ENCODE measurements around the gene MEGF8. TPM values are rescaled to one million over a fixed set of nuclear protein-coding genes. Genes with fewer than 3 reads are reported as not detected.

Gene MEGF8, protein sequence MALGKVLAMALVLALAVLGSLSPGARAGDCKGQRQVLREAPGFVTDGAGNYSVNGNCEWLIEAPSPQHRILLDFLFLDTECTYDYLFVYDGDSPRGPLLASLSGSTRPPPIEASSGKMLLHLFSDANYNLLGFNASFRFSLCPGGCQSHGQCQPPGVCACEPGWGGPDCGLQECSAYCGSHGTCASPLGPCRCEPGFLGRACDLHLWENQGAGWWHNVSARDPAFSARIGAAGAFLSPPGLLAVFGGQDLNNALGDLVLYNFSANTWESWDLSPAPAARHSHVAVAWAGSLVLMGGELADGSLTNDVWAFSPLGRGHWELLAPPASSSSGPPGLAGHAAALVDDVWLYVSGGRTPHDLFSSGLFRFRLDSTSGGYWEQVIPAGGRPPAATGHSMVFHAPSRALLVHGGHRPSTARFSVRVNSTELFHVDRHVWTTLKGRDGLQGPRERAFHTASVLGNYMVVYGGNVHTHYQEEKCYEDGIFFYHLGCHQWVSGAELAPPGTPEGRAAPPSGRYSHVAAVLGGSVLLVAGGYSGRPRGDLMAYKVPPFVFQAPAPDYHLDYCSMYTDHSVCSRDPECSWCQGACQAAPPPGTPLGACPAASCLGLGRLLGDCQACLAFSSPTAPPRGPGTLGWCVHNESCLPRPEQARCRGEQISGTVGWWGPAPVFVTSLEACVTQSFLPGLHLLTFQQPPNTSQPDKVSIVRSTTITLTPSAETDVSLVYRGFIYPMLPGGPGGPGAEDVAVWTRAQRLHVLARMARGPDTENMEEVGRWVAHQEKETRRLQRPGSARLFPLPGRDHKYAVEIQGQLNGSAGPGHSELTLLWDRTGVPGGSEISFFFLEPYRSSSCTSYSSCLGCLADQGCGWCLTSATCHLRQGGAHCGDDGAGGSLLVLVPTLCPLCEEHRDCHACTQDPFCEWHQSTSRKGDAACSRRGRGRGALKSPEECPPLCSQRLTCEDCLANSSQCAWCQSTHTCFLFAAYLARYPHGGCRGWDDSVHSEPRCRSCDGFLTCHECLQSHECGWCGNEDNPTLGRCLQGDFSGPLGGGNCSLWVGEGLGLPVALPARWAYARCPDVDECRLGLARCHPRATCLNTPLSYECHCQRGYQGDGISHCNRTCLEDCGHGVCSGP (N-terminal part only)
- total RNA-seq = 27.9 TPM

DNA sequence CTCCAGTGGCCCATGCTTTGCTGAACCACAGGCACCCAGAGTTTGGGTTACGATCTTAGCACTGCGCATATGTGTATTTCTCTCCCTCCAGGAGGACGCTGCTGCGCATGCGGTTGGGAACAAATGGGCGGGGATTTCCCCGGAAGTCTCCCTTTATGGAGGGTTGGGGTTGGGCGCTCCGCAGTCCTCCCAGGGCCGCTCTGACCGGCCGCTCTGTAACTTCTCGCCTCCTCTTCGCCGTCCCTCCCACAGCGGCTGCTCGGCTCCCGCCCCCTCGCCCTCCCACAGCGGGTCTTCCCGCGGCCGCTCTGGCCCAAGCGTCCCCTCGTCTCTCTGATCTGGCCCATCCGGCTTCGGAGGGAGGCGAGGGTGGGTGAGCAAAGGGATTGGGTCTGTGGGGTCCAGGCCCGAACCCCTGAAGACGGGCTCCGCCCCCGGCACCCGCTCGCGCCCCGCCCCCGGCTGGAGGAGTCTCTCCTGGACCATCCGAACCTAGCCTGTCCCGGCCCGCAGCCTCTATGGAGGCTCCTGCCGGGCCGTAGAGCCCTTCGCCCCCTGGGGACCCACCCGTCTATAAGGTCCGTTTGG lies at the start of gene MEGF8:
Gene MEGF8, plus strand, starts transcription at position 328 of the 588 bp plus-strand sequence. CDS start 609 bp downstream, outside the sequence.
- peak; percentile 100 for DNase-seq

DNA sequence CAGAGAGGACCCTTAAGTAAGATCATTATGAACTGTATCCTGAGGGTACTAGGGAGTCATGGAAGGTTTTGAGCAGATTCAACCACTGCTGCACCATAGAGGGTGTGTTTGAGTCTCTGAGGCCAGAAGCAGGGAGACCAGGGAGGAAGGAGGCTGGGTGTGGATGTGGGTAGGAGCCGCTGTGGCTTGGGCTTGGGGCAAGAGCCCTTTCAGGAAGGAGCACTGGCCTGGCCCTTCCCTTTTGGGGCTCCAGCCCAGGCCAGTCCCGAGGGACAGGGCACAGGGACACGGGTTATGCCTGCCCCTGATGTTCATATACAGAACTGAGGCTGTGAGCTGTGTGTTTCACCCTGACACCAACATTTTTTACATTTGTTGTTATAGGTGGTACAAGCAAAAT lies 49.2 kb upstream of the MEGF8 start:
- DNase-seq = no peak

DNA sequence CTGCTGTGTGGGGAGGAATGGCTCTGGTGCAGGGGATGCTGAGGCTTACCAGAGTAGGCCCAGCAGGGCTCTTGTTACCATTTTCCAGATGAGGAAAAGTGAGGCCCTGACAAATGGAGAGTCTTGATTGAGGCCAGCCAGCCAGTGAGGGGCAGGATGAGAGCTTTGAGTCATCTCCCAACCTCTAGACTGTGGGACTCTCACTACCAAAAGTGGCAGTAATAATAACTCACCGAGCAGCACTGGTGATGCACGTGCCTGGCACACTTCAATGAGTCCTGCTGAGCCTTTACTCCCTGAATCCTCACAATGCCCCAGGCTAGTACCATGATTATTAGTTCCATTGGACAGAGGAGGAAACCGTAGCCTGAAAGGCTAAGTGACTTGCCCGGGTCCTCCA lies 48.6 kb upstream of the MEGF8 start:
- no peak for DNase-seq

DNA sequence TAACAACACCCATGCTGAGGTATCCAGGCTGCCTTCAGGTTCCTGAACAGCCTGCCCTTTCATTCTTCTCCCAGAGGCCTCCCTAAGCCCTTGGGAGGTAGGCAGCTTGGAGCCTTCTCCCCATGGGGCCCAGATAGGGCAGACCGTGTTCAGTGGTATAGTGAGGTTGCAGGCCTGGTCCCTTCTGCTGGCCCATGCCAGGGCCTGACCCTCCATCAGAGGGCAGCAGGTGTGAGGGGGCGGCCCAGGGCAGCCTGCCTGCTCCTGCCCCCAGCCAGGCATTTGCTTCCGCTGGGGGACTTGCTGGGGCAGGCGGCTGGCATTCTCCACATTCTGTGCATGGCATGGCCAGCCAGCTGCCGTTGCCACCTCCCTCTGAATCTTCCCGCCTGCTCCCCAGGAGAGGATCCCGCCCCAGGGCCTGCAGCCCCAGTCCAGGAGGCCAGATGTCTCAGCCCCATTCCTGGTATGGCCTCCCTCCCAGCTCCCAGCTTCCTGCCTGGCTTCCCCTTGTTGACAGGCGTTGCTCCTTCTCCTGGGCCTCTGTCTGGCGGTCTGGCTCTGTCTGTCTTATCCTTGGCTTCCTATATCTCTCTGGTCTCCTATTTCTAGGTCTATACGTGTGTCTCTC lies 47.5 kb upstream of the MEGF8 start:
- peak; percentile 90 for DNase-seq

DNA sequence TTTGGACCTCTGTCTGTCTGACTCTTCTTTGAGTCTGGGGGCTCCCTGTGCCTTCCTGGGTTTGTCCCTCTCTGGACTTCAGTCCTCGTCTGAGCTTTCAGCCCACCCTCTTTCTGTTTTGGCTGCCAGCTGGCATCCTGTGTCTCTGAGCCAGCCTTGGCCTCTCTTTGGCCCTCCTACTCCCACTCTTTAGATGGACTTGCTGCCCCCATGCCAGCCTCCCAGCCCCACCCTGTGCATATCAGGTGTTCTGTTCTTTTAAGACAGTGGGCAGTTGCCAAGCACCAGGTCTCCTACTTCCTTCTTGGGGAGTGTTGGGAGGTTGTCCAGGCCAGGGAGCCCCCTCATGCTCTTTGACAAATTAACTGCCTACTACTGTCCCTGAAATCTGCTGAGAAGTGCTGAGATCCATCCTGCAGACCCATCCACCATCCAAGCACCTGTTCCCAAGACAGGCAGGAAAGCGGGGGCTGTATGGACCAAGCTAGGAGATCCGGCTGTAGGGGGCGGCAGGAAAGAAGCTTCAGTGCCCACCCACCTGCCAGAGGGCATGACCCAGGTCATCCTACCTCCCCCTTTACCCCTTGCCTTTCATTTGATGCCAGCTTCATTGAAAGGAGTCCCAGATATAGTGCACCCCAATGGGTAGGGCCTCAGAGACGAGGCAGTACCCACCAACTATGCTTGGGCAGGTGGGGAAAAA lies 46.8 kb upstream of the MEGF8 start:
- peak; percentile 78 for DNase-seq

DNA sequence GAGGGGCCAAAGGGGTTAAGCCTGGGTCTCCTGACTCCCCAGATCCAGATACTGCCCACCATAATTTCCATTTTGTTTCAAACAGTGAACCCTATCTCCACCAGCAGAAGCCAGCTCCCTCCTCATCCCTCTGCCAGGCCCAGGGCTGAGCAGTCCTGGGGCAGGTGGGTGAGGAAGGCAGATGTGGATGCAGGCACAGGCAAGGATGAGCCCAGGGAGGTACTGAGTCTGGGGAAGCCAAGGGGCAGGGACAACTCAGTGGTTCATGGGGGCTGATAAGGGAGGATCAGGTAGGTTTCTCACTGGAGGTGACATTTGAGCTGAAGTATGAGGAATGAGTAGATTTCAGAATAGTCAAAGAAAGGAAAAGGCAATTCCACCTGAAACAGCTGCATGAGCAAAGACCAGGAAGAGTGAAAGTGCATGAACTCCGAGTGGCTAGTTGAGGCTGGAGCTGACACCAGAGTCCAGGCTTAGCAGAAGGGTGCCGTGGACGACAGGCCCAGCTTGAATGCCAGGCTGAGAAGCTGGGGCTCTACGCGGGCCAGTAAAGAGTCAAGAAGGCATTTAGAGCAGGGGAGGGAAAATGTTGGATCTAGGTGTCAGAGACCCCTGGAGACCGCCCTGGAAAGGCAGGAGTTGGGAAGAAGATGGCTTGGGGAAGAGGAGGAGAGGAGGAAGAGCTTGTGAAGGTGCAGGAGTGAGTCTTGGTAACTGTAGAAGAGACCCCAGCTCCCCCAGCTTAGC lies 46.1 kb upstream of the MEGF8 start:
- no peak for DNase-seq

DNA sequence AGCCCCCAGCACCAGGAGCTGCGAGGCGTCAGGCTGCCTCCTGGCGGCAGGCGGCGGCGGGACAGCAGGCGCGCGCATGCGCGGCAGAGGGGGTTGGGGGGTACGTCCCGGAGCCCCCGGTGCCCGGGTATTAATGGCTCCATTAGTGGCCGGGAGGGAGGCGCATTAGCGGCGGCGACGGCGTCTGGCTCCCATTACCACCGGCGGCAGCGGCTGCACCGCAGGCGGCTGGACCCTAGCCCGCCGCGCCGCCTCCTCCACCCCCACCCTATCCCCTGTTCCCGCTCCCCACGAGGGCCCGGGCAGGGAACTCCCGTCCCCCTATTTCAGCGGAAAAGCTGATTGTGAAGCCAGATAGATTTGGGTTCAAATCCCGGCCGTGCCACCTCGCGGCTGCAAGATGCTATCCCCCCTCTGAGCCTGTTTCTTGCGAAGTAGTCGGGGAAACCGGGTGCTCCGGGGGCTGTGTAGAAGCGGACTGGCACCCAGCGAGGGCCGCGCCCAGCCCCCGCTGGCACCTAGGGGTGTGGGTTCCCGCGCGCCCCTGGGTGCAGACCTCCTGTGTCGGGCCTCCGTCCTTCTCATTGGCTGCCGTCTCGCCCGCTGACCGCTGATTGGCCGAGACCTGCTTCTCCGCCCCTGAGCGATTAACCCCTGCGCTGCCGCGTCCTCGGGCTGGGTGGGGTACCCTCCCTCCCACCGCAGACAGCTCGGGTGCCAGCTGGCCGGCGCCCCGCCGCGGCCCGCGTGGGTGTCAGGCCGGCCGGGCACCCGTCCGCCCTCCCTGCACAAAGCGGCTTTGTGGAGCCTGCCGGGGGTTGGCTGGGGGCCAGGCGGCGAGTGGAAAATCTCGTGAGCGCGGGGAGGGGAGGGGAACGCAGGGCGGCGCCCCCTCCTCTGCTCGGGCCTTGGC lies 45.3 kb upstream of the MEGF8 start:
- DNase-seq = peak; percentile 97

DNA sequence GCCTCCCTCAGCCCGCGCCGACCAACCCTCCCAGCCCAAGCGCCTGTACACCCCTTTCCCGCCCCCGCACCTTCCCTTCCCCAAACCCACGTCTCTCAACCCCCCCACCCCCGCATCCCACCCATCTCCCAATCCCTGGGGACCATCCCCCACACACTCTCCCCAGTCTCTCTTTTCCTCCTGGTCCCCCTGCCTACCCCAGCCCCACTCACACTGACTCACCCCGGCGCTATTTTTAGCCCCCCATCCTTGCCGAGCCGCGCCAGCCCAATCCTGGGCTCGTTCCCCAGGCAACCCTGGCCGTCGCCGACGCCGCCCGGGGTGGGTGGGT lies 44.7 kb upstream of the MEGF8 start:
- no peak for DNase-seq

DNA sequence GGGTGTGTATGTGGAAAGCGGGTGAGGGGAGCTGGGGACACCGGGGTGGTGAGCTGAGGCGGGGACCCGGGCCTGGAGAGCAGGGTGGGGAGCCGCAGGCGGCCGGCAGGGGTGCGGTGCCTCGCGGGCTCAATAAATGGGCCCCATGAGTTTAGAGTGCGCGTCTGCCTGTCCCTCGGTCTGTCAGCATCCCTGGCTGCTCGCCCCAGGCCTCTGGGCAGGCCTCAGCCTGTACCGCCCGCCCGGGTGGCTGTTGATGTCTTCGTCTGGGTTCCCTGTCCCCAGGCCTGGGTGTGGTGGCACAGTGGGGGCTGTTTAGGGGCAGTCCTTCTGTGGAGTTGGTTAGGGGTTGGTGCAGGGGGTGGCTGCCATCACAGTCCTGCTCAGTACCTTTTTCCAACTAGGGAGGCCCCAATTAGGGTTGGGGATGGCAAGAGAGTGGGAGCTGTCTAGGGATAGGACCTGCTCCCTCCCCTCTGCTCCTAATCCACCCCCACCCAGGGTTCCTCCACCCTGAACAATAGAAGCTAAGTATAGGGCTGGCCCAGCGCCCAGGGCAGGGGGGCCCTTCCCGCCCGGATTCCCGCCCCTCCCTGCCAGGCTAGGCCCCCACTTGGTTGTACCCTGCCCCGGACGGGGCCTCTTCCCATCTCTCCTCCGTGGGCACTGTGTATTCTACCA lies 44.1 kb upstream of the MEGF8 start:
- peak; percentile 87 for DNase-seq

DNA sequence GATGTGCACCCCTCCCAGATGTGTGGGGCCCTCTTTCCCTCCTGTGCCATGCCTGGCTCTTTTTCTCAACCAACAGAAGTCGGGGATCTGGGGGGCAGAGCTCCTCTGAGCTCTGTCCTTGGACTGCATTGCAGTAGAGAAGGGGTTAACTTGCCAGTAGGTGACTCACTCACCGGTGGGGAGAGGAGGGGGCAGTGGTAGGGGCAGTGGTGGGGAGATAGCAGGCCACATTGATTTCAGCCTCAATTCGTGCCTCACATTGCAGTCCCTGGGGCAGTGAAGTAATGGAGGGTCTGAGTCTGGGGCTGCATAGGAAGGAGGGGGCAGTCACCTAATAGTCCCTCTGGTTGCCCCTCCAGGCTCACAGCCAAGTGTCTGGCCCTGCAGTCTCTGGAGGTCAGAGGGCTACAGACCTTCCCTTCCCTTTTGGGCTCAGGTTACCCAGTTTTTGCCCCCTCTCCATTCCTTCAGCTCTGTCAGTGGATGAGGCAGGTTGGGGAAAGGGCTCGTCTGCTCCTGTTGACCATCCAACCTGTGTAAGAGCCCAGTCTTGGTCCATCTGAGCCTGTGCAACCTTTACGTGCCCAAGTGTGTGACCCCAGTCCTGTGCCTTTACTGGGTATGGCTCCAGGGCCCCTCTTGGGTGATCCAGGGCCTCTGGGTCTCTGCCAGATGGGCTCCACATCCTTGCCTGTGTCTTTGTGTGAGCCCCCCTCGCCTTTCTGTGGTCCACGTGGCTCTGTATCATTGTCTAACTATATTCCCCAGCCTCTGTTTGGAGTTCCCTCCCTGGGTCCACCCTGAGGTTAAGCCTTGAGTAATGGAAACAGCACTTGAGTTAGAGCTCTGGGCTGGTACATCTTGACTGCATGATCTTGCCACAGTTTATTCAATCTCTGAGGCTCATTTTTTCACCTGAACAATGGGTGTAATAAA lies 43.3 kb upstream of the MEGF8 start:
- peak; percentile 53 for DNase-seq

DNA sequence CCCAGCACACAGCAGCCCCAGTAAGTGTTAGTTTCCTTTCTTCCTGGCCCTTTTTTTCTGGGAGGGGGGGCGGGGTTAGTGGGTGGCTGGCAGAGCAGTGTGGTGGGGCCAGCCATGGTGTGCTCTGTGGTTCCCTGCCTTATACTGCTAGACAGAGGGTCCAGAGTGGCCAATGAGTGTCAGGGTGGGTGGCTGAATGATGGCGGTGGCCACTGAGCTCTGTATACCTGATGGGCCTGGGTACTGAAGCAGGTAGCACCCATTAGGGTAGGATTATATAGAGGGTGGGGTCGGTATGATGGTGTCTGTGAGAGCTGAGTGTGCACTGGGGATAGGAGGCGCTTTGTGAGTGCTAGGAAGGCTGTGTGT lies 42.6 kb upstream of the MEGF8 start:
- no peak for DNase-seq

DNA sequence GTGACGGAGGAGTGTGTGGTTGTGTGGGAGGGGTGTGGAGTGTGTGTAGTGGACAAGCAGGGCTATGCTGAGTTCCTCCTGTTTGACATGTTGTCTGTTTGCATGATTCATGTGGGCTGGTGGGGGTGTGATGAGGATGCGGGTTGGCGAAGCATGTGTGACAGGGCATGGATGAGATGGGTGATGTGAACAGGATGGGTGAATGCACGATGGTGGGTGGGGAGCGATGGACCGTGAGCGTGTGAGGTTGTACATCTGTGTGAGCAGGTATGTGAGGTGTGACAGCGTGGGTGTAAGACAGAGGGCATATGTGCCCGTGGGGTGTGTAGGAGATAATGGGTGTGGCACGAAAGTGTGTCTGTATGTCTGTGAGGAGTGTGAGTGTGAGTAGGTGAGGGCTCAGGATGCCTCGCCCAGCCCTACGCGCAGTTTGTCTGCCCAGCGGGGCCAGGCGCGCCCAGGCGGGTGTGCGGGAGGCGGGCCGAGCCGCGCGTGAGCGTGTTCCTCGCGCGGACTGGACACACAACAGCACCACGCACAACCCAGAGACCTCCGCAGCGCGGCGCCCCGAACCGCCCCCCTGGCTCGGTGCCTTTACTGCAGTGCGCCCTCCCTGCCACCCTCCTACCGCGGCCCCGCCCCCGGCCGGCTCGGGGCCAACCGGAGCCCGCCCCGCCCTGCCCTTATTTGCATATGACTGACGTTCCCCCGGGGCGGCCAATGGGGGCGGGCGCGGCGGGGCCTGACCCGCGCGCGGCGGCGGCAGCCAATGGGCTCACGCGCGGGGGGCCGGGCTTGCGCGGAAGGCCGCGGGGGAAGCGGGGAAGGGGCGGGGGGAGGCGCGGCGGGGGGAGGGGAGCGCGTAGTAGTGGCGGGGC lies 42.0 kb upstream of the MEGF8 start:
- peak; percentile 98 for DNase-seq

DNA sequence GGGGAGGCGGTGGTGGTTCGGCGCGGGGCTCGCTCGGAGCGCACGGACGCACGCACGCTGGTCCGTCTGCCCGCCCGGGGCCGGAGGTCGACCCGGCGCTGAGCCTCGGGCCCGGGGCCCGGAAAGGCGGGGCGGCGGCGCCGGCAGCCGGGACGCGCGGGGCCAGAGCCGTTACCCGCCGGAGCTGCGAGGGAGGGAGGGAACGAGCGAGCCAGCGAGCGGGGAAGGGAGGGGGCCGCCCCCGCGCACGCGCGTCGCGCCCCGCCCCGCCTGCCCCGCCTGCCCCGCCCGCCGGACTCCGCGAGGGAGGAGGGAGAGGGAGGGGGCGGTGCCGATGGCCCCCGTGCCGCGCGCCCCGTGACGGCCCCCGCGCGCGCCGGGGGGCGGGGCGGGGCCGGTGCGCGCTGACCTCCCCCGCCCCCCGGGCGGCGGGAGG lies 41.4 kb upstream of the MEGF8 start:
- DNase-seq = peak; percentile 91

DNA sequence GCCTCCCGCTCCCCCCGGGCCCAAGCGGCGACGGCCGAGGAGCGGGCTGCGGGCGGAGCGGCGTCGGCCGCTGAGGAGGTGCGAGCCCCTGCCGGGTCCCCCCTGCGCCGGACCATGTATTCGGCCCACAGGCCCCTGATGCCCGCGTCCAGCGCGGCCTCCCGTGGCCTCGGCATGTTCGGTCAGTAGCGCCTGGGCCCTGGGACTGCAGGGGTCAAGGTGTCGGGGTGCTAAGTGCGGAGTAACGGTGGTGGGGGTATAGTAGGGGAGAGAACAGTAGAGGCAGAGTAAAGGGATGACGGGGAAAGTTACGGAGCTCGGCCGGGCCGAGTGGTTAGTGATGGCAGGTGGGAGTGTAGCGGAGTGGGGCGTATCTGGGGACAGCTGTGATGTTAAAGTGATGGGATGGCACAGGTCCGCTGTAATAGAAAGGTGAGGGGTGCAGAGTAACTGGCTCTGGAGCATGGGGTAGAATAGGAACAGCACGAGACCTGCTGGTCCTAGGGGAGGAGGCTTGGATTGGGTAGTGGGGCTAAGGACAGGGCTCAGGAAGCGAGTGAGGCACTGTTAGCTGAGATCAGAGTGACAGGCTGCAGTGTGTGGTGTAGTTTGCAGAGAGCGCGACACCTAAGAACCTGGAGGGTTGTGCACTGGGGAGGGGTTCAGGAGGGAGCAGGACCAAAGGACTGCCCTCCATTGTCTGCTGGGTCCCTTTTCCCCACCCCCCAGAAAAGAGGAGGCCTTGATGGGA lies 40.7 kb upstream of the MEGF8 start:
- DNase-seq = peak; percentile 38

DNA sequence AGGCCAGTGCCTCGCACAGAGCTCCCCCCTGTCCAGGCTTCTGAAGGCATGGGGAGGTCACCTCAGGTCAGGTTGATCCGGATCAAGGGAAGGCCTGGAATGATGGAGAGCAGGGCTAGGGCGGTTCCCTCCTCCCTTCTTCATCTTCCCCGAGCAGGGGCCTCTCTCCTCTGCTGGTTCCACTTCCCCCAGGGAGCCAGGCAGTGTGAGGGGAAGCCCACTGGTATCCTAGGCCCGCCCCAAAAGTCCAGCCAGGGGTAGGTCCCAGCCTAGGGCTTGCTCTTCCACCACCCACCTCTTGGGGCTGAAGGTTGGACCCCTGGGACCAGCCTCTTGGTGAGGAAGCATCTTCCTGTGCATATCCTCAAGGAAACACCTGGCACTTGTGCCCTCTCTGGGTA lies 39.9 kb upstream of the MEGF8 start:
- no peak for DNase-seq

DNA sequence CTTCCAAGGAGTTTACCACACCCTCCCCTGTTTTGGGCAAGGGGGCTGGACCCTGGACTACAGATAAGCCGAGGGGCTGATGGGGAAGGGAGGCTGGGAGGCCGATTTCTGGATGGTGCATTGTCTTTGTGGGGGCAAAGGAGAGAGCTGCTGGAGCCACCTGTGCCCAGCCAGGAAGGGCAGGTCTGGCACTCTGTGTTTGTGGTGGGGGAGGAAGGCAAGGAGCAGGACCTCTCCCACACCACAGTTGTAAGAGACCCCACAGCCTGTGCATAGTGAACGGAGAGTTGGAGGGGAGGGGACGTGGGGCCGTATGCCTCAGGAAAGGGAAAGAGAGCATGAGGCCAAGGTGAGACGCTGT lies 39.5 kb upstream of the MEGF8 start:
- DNase-seq = no peak

Data from tongue (tissue), 2 donors.